COLO668 (cell line): ENCODE measurements around the gene P2RX2.

Experiments used
- DNase-seq: peaks from one replicate; lab custom pipeline; 2025; ENCODE audit not compliant: unreplicated experiment; lab: John Stamatoyannopoulos, UW

The P2RX2 gene

DNA sequence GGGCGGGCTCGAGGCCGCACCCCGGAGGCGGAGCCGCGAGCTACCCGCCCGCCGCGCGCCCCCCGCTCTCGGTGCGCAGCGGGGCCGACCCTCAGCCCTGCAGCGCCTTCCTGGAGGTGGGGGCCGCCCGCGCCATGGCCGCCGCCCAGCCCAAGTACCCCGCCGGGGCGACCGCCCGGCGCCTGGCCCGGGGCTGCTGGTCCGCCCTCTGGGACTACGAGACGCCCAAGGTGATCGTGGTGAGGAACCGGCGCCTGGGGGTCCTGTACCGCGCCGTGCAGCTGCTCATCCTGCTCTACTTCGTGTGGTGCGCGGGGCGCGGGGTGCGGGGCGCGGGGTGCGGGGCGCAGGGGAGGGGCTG is at the start of gene P2RX2:
Gene P2RX2, plus strand, starts transcription at position 94 of the 361 bp plus-strand sequence. Its CDS starts 41 bp downstream, at position 135.
- no peak for DNase-seq

DNA sequence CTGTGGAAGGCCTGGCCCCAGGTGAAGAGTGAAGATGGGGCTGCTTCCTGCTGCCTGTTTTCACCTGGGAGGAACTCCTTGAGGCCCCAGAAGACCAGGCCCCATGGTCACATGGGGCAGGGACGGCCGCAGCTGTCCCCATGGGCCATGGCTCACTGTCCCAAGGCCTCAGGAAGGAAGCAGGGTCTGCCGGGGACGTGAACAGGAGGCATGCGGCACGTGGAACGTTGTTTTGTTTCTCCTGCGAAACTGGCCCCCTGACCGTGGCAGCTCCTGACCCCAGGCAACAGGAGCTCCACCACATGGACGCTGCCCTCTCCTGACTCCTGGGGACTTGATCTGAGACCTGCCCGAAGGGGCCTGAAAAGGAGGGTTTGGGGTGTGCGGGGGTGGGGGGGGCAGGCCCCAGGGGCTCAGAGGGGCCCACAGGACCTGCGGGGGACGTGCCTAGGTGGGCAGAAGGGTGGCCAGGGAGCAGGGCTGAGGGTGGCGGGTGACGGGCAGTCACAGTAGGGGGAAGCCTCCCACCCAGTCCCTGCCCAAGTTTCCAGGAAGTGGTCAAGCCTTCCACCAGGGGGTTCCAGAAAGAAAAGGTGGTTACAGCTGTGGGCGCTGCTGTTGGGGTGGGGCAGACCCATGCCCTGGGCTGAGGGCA is 49.6 kb upstream of the P2RX2 start:
- DNase-seq = no peak

DNA sequence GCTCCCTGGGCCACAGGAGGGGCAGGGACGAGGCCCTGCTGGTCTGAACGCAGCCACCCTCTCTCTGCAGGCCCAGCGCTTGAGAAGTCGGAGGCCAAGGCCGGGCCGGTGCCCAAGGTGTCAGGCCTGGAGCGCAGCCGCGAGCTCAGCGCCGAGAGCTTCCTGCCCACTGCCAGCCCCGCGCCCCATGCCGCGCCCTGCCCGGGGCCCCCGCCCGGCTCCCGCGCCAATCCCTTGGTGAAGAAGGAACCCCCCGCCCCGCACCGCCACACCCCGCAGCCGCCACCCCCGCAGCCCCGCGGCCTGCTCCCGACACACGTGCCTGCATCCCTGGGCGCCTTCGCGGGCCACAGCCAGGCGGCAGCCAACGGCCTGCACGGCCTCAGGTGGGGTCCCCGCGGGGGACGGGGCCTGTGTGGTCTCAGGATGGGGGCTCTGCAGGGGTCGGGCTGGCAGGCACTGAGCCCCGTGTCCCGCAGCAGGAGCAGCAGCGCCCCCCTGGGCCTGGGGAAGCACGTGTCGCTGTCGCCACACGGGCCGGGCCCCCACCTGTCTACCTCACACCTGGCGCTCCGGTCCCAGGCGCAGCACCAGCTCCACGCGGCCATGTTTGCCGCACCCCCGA is 48.6 kb upstream of the P2RX2 start:
- no peak for DNase-seq

DNA sequence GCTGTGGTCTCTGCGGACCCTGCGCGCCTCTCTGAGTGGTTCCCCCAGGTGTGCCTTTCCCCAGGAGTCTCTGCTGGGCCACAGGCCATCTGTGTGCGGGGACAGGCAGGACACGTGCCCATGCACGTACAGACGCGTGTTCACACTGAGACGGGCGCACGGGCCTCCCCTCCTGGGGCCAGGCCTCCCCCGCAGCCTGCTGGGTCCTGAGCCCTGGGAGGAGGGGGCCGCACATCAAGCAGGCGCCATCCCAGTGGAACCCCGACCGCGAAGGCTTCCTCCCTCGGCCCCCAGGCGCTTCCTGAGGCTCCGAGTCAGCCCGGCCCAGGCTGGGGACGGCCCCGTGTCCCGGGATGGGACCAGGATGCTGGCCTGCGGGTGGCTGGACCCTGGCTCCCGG is 47.9 kb upstream of the P2RX2 start:
- no peak for DNase-seq

DNA sequence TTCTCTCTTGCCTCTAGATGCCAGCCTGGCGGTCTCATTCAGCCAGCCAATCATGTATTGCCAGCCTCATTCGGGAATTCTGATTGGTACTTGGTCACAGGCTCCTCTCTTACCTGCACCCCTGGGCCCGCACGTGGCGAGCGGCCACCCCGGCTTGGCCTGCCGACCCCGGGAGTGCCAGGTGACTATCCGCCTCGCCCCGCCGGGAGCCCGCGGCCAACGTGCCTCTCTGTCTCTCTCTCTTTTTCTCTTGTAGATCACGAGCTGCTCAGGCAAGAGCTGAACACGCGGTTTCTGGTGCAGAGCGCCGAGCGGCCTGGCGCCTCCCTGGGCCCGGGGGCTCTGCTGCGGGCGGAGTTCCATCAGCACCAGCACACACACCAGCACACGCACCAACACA is 47.5 kb upstream of the P2RX2 start:
- no peak for DNase-seq

DNA sequence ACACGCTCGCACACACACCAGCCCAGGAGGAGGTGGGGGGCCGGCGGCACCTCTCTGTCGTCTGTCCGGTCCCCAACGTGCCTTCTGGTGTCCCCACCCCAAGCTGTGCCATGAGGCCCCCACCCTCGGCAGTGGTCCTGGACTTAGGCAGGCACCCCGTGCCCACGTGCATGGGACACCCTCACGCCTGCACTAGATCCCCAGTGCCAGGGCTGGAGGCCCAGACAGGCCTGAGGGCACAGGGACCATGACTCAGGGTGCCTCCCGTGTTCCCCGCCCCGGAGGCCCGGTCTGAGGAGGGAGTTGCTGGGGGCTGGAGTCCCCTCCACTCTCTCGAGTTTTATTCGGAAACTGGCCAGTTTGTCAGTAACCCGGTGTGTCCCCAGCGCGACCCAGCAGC is 47.0 kb upstream of the P2RX2 start:
- no peak for DNase-seq

DNA sequence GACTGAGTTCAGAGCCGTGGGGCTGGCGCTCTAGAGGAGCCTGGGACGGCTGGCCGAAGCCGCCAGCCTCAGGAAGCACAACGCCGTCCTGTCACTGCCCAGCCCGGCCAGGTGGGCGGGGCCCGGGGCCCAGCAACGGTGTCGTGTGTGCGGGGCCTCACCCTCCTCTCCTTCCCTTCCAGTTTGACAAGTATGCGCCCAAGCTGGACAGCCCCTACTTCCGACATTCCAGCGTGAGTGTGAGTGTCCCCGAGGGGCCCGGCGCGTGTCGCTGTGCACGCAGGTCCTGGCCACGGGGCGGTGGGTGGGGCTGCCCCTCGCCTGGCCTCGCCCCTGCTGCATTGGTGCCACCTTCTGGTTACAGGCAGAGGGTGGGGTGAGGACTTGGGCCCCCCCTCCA is 46.5 kb upstream of the P2RX2 start:
- no peak for DNase-seq

DNA sequence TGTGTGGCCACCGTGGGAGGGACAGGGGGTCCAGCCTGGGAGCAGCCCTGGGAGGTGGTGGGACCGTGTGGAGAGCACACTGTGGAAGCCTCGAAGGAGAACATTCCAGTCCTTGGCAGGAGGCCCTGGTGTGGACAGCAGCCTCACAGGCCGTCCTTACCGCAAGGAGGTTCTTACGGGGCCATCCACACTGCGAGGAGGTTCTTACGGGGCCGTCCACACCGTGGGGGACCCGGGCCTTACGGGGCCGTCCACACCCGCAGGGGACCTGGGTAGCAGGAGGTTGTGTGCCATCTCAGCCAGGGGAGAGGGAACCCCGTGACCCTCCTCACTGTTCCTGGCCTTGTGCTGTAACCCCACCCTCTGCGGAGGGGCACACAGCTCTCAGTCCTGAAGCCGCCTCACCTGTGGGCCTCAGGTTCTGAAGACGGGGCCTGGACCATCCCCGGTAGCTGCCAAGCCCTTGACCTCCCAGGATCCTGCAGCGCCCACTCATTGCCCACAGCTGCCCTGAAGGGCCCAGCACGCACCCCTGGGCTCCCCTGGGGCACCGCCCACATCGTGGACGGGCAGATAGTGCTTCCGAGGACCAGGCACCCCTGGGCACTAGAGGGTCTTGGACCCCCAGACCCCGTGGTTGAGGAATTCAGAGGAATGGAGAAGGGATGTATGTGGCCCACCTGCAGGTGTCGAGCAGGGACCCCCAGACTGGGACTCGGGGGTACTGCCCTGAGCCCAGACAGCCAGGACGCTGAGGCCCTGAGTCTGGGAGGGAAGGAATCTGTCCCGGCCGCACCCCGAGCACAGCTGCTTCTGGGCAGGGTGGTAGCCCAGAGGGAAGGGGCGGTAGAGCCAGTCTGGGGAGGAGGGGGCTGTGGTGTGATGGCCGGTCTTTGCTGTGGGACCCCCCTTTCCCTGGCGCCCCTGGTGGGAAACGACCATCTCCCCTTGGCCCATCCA is 45.5 kb upstream of the P2RX2 start:
- DNase-seq = no peak

DNA sequence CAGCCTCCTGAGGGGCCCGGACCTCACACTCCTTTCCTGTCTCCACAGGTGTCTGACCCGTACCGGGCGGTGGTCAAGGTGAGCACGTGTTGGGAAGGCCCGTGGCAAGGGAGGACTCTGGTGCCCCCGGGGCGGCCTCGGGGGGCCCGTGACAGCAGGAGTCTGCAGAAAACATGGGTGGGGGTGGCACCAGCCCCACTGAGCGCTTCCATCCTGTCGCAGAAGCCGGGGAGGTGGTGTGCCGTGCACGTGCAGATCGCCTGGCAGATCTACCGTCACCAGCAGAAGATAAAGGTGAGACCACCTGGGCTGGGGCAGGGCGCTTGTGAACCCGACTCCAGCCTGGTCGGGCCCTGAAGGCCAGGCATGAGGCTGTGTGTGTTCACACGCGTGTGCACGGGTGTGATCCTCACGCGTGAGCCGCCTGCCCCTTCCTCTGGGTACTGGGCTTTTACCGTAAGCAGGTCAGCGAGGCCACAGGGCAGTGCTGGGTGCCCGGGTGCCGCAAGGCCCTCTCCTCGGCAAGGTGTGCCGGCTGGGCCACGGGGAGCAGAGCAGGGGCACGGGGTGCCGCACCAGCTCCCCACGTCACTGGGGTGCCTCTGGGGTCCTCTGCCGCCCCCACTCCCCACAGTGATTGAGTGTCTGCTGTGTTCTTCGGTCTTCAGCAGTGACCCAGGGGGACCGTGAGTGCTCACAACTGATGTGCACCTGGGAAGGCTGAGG is 44.1 kb upstream of the P2RX2 start:
- DNase-seq = no peak

DNA sequence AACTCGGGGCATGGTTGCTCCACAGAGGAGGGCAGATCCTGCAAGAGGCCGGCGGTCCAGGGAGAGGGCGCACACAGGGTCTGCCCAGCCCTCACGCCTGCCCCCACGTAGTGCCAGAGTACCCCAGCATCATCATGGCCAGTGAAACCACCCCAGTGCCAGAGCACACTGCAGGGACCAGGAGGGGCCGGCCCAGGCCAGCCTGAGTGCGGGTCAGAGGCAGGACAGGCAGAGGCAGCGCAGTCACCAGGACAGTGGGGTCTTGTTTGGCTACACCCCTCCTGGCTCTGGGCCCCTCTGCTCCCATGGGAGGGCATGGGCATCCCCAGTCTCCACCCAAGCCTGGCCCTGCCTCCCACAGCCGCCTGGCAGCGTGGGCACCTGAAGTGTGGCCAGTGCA is 42.9 kb upstream of the P2RX2 start:
- no peak for DNase-seq

DNA sequence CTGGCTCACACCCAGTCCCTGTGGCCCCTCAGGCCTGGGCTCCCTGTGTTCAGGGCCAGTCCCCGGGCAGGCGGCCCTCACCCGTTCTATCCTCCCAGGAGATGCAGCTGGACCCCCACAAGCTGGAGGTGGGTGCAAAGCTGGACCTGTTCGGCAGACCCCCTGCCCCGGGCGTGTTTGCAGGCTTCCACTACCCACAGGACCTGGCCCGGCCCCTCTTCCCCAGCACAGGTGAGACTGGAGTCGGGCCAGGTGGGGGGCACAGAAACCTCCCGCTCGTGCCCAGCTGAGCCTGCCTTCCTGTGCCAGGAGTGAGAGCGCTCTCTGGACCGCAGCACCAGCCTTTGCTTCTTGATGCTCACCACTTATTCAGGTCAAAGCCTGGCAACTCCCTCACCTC is 41.9 kb upstream of the P2RX2 start:
- DNase-seq = no peak

DNA sequence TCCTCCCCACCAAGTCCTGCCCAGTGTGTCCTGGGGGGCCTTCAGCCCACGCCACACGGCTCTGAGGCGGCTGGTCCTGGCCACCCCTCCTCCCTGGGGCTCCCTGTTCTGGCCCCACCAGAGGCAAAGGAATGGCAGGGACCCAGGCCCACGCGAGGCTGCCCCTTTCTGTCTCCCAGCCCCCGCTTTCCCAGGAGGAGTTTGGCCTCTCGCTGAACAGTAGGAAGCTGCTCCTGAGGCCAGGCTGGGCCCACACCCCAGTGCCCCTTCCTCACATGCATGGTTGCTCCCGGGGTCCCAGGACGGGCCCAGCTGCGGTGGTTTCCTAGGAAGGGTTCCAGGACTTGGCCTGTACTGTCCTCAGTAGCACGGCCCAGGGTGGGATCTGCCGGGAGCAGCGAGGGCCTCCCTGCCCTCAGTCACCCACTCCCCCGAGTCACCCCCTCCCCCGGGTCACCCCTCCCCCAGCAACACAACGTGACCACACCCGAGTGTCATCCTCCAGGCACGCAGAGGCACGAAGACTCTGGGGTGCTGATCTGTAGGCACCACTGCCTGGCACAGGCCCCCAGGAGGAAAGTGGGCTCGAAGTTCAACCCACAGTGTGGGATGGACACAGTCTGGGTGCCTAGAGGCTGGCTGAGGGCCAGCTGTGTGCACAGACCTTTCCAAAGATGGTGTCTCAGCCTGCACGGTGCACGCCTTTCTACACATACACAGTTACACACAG is 41.2 kb upstream of the P2RX2 start:
- no peak for DNase-seq

DNA sequence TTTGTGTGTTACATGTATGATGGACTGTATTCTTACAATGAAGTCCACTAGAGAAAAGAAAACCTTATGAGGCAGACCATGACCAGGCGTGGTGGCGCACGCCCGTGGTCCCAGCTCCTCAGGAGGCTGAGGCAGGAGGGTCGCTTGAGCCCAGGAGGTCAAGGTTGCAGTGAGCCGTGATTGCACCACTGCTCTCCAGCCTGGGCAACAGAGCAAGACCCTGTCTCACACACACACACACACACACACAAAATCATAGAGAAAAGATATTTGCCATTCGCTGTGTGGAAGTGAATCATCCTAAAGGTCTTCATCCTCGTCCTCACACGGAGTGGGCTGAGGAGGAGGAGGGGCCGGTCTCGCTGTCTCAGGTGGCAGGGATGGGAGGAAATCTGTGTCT is 40.5 kb upstream of the P2RX2 start:
- DNase-seq = no peak

DNA sequence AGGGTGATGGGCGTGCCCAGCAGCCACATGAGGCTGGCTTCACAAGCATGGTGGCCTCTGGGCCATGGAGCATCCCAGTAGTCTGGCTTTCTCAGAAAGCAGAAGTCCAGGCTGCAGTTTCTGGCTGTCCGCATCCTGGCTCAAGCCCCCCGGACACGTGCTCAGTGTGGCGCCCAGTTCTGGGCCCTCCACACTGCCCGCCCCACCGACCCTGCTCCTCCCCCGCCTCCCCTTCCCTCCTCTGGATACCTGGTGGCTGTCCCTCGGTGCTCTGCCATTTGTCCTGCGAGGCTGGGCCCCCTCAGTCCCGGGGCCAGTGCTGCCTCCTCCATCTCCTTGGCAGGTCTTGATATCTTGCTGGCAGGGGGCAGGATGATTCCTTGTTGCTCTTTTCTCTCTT is 39.8 kb upstream of the P2RX2 start:
- DNase-seq = no peak

DNA sequence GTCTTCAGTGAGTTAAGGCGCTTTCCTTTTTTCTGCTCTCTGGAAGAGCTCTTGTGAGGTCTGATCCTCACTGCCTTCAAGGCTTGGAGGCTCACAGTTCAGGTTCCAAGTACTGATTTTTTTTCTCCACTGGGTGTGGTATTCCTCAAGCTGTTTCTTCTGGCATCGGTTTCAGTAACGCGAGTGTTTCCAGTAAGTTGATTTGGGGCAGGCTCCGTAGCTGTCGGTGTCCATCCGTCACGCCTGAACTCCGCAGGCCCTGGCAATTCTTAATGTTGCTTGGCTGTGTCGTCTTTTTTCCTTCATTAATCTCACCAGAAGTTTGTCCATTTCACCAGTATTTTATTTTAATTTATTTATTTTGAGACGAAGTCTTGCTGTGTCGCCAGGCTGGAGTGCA is 38.8 kb upstream of the P2RX2 start:
- DNase-seq = no peak

DNA sequence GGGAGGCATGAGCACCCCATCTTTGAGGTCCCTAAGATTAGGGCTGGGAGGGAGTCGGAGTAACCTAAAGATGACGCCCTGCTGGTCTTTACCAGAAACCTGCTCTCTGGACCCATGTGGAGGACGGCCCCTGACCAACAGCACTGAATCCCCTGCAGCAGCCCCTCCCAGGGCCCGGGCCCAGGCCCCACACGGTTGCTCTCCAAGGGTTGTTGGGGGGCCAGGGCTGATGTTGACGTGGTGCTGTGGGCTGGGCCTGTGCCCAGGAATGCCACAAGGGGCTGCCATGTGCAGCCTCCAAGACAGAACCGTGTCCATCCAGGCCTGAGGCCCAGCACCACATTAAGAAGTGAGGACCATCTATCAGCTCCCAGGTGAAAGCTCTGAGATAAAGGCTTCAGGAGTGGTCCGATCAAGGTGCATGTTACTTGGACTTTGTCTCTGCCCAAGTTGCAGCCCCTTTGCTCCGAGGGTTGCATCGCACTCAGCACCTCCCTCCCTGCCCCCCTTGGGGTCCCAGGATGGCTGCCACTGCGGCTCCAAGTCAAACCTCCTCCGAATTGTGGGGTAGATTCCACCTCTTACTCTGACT is 37.8 kb upstream of the P2RX2 start:
- no peak for DNase-seq

DNA sequence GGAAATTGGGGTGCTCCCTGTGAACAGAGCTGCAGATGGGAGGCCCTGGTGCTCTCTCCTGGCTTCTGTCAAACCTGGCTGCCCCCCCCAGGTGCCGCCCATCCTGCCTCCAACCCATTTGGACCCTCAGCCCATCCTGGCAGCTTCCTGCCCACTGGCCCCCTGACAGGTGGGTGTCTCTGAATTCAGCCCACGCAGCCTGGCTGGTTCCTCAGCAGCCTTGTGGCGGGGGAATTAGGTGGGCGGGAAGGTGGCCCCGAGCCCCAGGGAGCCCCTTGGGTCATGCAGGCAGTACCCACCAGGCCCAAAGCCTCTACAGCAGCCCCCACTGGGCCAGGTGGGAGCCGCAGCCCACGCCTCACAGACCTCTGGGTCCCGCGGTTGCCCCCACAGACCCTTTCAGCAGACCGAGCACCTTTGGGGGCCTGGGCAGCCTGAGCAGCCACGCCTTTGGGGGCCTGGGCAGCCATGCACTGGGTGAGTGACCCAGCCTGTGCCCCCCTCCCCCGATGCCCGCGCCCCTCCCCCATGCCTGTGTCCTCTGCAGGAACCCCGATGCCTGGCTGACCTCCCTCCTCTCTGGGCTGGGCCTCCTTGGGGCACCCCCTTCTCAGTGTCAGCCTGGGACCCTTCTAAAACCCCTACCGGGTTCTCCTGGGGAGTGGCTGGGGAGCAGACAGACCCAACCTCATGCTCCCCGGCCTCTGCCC is 37.1 kb upstream of the P2RX2 start:
- DNase-seq = no peak

DNA sequence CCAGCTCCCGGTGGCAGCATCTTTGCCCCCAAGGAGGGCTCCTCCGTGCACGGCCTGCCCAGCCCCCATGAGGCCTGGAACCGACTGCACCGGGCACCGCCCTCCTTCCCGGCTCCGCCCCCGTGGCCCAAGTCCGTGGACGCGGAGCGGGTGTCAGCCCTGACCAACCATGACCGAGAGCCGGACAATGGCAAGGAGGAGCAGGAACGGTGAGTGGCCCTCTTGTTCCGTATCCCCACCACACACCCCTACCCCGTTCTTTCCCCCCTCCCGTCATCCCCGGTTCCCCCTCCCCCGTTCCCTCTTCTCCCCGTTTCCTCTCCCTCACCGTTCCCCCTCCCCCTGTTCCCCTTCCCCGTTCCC is 36.5 kb upstream of the P2RX2 start:
- no peak for DNase-seq

DNA sequence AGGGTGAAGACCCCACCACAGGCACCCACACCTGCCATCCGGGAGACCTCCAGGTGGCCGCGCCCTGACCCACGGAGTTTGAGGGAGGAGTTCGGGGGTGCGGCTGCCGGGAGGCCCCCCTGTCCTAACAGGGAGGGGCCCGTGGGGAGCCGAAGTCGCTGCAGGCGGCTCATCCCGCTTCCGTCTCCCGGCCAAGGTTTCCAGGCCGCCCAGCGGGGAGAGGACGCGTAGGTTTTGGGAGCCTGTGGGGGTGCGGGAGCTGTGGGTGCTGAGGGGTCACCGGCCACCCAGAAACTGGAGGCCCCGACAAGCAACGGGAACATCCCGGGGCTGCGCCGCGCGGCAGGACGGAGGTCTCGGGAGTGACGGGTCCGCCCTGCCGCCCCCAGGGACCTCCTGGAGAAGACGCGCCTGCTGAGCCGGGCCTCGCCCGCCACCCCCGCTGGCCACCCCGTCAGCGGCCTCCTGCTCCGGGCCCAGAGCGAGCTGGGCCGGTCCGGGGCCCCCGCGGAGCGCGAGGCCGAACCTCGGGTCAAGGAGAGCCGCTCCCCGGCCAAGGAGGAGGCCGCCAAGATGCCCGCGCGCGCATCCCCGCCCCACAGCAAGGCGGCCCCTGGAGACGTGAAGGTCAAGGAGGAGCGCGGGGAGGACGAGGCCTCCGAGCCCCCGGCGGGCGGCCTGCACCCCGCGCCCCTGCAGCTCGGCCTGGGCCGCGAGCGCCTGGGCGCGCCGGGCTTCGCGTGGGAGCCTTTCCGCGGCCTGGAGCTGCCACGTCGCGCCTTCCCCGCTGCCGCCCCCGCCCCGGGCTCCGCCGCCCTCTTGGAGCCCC is 35.8 kb upstream of the P2RX2 start:
- DNase-seq = no peak
